Raji (cell line): ENCODE data around the gene TTC33.

Experiments used
- POLR2A ChIP-seq: IDR thresholded peaks from 2 replicates; pipeline ENCODE4 v1.6.1; 2011; ENCODE audit warnings: low read depth, low read length, control low read depth; ENCODE audit not compliant: insufficient read depth

TTC33 gene

DNA sequence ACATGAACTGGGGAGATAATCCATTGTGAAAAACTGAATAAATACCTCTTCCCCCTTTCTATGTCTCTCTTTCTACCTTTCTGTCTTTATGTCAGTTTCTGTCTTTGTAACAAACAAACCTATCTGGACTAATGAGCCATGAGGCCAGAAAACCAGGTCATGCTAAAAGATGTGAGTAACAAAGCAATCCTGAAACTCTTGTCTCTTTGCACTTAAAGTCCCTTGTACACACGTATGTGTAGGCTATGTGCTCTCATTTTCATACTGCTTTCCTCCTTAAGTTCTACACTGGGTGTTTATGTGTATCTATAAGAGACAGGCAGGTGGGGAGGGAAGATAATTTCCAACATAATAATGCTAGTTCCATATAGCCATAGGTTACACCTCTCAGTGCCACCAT, 199.9 kb downstream of the TTC33 start:
- no peak for TF ChIP-seq POLR2A

DNA sequence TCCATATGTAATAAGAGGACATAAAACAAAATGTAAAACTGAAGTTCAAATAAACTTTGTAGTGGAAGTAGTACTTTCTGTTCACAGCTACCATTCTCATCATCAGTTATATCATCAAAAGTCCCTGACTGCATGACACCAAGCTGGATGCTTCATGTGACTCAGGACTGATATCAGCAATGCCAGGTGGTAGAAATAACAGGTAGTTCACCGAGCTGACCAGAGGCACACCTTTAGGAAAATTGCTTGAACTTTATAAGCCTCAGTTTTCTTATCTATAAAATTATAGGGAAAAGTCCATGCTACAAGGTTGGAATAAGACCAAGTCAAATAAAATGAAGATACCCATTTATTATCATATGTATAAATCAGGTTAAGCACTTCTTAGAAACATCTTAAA, 200.9 kb downstream of the TTC33 start:
- TF ChIP-seq POLR2A = no peak

DNA sequence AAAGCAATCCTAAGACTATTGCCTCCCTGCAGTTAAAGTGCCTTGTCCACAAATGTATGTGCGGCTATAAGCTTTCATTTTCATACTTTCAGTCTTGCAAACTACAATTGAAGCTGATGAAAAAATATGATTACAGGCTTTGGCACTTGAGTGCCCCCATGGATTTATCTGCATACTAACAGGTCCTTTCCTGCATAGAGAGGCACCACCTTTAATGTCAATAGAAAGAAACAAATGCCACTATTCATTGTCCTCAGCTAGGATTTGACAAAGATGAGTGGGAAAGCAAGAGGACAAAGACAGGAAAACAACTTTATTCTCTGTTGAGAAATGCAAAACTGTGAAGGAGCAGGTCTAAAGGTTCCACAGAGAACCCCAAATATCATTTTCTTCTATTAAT, 201.7 kb downstream of the TTC33 start:
- no peak for TF ChIP-seq POLR2A

DNA sequence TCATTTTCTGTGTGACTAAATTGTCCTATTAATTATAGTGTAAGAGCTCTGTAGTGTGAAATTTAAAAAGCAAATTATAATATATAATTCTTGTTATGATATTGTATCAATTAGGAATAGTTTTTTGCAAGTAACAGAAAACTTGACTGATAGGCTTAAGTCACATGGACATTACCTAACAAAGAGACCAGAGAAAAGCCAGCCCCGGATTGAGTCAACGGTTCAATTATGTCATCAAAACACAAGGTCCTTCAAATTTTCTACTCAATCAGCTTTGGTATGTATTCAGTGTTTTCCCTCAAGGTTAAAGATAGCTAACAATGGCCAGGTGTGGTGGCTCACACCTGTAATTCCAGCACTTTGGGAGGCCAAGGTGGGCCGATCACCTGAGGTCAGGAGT, 202.8 kb downstream of the TTC33 start:
- no peak for TF ChIP-seq POLR2A

DNA sequence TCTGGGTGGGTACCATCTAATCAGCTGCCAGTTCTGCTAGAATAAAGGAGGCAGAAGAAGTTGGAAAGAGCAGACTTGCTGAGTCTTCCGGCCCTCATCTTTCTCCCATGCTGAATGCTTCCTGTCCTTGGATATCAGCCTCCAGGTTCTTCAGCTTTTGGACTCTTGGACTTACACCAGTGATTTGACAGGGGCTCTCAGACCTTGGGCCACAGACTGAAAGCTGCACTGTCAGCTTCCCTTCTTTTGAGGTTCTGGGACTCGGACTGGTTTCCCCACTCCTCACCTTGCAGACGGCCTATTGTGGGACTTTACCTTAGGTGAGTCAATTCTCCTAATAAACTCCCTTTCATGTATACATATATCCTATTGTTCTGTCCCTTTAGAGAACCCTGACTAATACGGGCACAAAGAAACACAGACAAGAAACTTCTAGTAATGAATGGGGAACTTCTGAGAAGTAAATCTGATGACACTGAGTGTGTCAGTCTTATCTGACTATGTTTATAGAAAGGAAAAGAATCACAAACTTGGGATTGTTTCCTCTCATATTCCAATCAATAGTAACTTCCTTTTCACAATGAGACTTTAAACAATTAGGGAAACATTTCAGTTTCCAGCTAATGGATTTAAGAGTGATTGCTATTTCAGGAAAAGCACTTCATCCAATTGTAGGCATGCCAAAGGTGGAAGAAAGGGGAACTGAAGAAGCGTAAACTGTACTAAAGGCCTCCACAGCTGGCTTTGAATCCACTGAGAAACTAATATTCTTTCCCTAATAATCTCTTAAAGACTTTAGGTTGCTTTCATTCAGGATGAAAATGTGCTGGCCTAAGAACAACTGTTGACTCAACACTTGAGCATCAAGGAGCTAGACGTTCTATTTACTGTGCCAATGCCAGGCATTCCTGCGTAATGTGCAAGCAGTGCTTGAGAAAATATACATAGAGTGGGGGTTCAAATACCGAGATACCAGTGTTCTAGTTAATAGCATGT, 204.0 kb downstream of the TTC33 start:
- TF ChIP-seq POLR2A = no peak

DNA sequence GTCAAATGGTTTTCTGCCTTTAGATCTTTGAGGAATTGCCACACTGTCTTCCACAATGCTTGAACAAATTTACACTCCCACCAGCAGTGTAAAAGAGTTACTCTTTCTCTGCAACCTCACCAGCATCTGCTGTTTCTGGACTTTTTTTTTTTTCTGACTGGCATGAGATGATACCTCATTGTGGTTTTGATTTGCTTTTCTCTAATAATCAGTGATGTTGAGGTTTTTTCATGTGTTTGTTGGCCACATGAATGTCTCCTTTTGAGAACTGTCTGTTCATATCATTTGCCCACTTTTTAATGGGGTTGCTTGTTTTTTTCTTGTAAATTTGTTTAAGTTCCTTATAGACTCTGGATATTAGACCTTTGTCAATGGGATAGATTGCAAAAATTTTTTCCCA, 205.3 kb downstream of the TTC33 start:
- no peak for TF ChIP-seq POLR2A

DNA sequence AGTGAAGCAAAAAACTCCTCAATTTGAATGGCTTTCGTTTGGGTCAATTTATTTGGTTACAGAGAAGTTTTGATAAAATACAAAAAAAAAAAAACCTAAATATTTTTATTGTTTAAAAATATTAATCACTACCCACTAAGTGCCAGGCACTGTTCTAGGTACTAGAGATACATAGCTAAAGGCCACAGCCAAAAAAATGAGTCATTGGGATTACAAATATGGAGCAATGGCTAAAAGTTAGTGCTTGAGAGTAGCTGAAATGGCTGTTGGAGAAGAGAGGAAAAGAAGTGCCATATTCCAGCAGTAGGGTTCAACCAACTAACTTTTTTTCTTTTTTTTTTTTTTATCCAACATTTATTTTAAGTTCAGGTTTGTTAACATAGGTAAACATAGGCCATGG, 206.1 kb downstream of the TTC33 start:
- no peak for TF ChIP-seq POLR2A

DNA sequence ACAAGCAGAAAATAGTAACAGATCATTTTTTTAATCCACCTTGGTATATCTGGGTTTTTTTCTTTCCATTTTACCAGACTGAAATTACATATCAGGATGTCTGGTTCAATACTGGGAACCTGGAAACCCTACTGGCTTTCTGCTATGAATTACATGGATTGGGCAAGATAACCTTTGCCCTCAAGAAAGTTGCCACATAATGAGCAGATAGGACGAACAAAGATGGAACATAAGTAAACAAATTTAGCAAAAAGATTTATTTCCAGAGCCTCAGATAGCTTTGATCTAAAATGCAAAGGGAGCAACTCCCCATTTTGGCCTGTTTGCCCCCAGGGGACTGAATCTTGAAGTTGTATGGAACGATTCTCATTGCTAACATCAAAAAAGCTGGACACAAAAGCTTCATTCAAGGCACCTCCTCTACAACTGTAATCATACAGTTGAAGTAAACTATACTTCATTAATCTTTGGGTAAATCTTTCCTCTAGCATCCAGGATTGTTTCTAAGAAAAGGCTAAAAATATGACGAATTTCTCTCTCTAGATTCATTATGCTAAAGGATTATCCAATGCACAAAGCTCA, 207.7 kb downstream of the TTC33 start:
- no peak for TF ChIP-seq POLR2A

DNA sequence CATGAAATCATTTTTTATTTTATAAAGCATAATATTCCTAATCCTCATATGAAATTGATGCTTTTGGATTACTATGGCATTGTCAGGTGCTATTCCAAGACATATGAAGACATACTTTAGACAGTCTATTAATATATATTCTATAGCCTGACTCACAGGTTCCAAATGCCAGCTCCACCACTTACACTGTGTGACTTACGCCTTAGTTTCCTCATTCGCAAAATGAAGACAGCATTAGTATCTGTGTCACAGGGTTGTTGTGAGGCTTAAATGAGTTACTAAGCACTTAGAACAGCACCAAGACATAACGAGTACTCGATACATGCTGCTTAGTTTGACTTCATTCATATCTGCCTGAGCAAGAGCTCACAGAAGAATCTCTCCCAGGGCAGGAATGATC, 208.2 kb downstream of the TTC33 start:
- TF ChIP-seq POLR2A = no peak

DNA sequence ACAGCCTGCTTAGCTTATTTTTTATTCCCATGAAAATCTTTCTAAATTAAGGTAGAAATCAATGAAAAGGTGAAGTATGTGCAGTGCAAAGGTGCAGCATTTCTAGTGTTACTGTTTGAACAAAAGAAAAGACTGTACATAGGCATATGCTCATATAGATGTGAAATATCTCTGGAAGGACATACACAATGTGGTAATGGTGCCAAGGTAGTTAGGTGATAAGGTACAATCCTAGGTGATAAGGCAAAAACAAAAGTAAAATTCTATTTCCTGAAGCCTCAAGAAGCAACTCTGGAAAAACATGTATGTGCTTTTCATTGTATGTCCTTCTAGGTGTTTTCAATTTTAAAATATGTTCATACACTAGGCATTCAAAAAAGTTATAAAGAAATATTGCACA, 215.5 kb downstream of the TTC33 start:
- no peak for TF ChIP-seq POLR2A

DNA sequence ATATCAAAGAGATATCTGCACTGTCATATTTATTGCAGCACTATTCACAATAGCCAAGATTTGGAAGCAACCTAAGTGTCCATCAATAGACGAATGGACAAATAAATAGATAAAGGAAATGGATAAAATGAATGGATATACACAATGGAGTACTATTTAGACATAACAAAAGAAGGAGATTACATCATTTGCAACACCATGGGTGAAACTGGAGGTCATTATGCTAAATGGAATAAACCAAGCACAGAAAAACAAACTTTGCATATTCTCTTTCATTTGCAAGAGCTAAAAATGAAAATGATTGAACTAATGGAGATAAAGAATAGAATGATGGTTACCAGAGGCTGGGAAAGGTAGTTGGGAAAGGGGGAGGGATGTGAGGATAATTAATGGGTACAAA, 231.1 kb downstream of the TTC33 start:
- TF ChIP-seq POLR2A = no peak

DNA sequence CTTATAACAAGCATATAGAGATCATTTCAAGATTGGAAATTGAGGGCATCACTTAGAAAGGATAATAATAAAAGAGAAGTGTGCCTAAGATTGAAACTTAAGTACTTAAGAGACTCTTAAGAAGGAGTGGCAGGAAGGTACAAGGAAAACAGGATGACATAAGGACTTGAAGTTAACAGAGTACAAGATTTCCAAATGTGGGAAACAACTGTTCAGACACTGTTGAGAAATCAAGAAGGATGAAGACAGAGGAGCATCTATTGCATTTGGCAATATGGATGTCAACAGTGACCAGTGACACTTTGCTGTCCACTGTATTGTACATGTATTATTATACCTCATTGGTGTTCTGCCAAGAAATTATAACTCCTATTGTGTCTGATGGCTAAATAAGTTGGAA, 233.8 kb downstream of the TTC33 start:
- TF ChIP-seq POLR2A = no peak

DNA sequence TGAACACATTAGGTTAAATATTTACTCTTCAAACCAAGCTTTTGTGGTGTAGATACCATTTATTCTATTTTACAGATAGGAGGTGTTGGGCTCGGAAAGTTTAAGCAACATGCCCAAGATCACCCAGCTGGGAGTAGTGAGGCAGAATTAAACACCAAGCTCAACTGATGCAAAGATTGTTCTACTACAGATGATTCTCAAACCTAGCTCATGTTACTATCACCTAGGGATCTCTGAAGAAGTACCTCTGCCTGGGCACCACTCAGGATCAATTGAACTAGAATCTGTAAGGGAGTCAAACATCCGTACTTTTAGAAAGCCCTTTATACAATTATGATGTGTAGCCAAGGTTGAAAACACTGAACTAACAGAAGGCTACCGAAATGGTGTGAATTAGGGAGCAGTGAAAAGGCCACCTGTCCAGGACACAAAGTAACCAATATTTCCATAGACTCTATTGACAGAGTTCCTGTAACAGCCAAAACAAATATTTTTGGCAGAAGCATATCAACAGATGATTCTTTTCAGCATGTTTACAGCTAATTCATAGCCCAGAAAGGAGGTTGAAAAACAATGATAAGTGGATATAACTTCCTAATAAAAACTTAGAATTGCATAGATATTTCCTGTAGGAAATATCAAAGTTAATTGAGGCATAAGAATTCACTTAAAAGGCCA, 234.5 kb downstream of the TTC33 start:
- TF ChIP-seq POLR2A = no peak

DNA sequence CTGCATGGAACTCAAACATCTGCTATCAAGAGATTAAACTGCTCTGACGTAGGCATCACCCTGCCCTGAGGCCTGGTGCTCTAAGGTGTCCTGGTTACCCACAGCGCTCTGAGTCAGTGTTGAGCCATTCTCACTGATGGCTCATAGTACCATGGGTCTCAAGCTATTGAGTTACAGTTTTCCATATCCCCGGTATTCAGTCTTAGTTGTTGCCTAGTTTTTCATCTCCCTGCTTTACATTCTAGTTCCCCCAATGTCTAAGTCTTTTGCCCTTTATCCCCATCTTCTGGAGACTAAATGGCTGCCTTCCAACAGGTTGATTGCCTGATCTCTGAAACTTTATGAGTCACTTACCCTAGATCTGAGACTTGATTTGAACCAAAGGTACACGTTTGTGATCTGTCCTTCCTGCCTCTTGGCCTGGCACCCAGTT, 237.3 kb downstream of the TTC33 start:
- no peak for TF ChIP-seq POLR2A

DNA sequence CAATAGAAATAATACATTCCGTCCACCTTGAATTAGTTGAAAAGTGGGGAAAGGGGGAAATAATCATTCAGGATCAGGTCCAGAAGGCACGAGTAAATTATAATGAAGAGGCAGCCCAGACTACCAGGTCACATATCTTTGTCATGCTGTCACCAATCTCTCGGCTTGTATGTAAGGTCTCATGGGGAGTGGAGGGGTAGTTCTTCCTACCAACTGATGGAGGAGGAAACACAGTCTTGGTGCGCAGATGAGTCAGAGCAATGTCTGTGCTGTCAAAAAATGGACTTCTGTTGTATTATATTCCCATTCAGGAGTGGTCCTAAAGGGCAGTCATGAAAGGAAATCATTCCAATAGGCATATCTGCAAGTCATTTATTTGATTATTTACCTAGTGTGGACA, 240.3 kb downstream of the TTC33 start:
- TF ChIP-seq POLR2A = no peak

DNA sequence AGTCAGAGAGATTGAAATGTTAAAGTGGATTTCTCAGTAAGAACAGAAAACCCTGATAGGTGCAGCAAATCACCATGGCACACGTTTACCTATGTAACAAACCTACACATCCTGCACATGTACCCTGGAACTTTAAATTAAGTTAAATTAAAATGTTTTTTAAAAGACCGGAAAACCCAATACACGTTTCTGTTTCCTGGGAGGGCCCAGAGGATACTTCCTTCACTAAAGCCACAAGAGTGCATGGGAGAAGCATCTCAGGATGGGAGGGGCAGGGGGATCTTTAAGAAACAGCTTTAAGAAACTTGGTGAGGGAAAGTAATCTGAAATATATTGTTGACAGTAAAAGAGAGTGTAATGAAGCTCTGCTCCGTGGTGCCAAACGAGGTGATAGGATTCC, 240.8 kb downstream of the TTC33 start:
- TF ChIP-seq POLR2A = no peak
